ENCODE measurements around the gene LKAAEAR1. TPM values are rescaled to one million over a fixed set of nuclear protein-coding genes. Genes with fewer than 3 reads are reported as not detected.

LKAAEAR1 gene
- total and polyA plus RNA-seq, 2 of the 13 experiments (the other 11 are each of a cell fraction or from before 2014, with no cell fraction given) = not detected

- Histone ChIP-seq H3K9me3 (ENCODE audit: low read length) (no peaks in the 10 kb centered on the region), H3K79me2 (ENCODE audit: insufficient read depth, low read length) (peaks cover 4% of the 10 kb centered on the region), H3K27me3 (ENCODE audit: control insufficient read depth in 1 of 2, insufficient read depth in 2 of 2, low read length in 2 of 2) (no peaks in the 10 kb centered on the region), H3K4me2 (ENCODE audit: low read depth, low read length) (peak overlapping the region; percentile 56), H3K4me1 (ENCODE audit: insufficient read depth, low read length) (peaks cover 56% of the 10 kb centered on the region), H2AFZ (ENCODE audit: low read length) (no peak overlapping the region), H3K4me3 (replicated peaks in 1 of 3; ENCODE audit: insufficient read depth in 1 of 3, low read depth in 2 of 3, low read length in 3 of 3) (peak overlapping the region in 1 of 3 experiments; percentile 45; a peak in 1 of 6 replicates), H3K27ac (ENCODE audit: extremely low read length, insufficient read depth, low read length) (no peak overlapping the region), H4K20me1 (ENCODE audit: insufficient read depth, low read length) (no peaks in the 10 kb centered on the region), H3K36me3 (replicated peaks in 1 of 2; ENCODE audit: control insufficient read depth in 1 of 2, insufficient read depth in 2 of 2, low read length in 2 of 2) (no peaks in the 10 kb centered on the region), H3K9ac (ENCODE audit: insufficient read depth, low read depth, low read length) (no peak overlapping the region)
- intact Hi-C loops (cut with micrococcal nuclease; ENCODE audit: unreplicated experiment) (no loop called here), in situ Hi-C loops (cut with HindIII; ENCODE audit: extremely low pct_ligation_motif_present, low pct_unique_long_range_greater_than_20kb) (no loop called here)
- POLR2A ChIA-PET = interaction anchor here (0.7 to 10.1 kb wide), 5 partner anchors 9 to 76 kb away, joined by 3 to 252 read pairs (median 12); partner anchors contain the start of genes C20orf204, SAMD10 and SOX18
- BruUV-seq (replicated peaks) = no TSS peak
- CTCF ChIA-PET (ENCODE audit: low intra/inter-chr PET ratio, low total read pairs) = no interaction called here
- FAIRE-seq (no peak), DNase-seq (ENCODE audit: low spot score) (no peak), ATAC-seq (no peak; the same call in 2 of the 3 replicates)
- WGBS (ENCODE audit: low lambda C conversion rate) = 39% methylated on average over 13 of the region's 14 CpGs
- TF ChIP-seq ZNF790 (CRISPR knock-in tag; IDR thresholded peaks at IDR 0.05; ENCODE audit: borderline replicate concordance) = no peak
- TF ChIP-seq IRF2 (CRISPR knock-in tag; IDR thresholded peaks at IDR 0.05) = no peak
- TF ChIP-seq ZFYVE20 (CRISPR knock-in tag; IDR thresholded peaks at IDR 0.05; ENCODE audit: borderline replicate concordance, low read depth) = no peak
- no peak for TF ChIP-seq MIER3 (CRISPR knock-in tag; IDR thresholded peaks at IDR 0.05; ENCODE audit: borderline replicate concordance)
- TF ChIP-seq MNT (IDR thresholded peaks at IDR 0.05) = no peak
- TF ChIP-seq ZNF724P (CRISPR knock-in tag; IDR thresholded peaks at IDR 0.05; ENCODE audit: borderline replicate concordance) = no peak
- TF ChIP-seq ZNF331 (CRISPR knock-in tag; IDR thresholded peaks at IDR 0.05) = no peak
- TF ChIP-seq CTCF (CRISPR knock-in tag; IDR thresholded peaks at IDR 0.05) = no peak
- TF ChIP-seq NCOA1 (CRISPR knock-in tag; IDR thresholded peaks at IDR 0.05) = no peak
- no peak for TF ChIP-seq MLLT10 (CRISPR knock-in tag; IDR thresholded peaks at IDR 0.05)
- no peak for TF ChIP-seq FOXO1 (CRISPR knock-in tag; IDR thresholded peaks at IDR 0.05)
- no peak for TF ChIP-seq SIN3A (IDR thresholded peaks at IDR 0.05; ENCODE audit: borderline replicate concordance, low read depth, low read length)
- no peak for TF ChIP-seq KLF16 (CRISPR knock-in tag; IDR thresholded peaks at IDR 0.05)
- TF ChIP-seq MTA1 (CRISPR knock-in tag; IDR thresholded peaks at IDR 0.05; ENCODE audit: borderline replicate concordance) = 0 out of 2 replicates have a peak, but pooled peaks have one; percentile 33
- no peak for TF ChIP-seq FOXP4 (CRISPR knock-in tag; IDR thresholded peaks at IDR 0.05)
- TF ChIP-seq ZNF276 (CRISPR knock-in tag; IDR thresholded peaks at IDR 0.05; ENCODE audit: low read depth) = no peak
- no peak for TF ChIP-seq SAFB2 (CRISPR knock-in tag; IDR thresholded peaks at IDR 0.05; ENCODE audit: borderline replicate concordance, low read depth)
Measured at GRCh38 chr20:64044484-64045247, 39.5 kb downstream of the LKAAEAR1 start.

All from HepG2 (cell line).